ENCODE data around the gene UVSSA.

UVSSA gene

GRCh38 chr4:1346781-1347409 lies at the start of gene UVSSA:
Gene UVSSA (plus strand): TSS chr4:1347208. CDS start chr4:1348092, 884 bp downstream.
- DNase-seq, result peak; percentile 100

- DNase-seq, result no peak
Observed at GRCh38 chr4:1297456-1298325, 49.3 kb upstream of the UVSSA start.

GRCh38 chr4:1298461-1298860 lies 48.5 kb upstream of the UVSSA start:
- no peak for DNase-seq

- no peak for DNase-seq
Observed at GRCh38 chr4:1299301-1299860, 47.6 kb upstream of the UVSSA start.

- DNase-seq, result peak; percentile 83
Observed at GRCh38 chr4:1300466-1301455, 46.2 kb upstream of the UVSSA start.

- no peak for DNase-seq
Observed at GRCh38 chr4:1302159-1302558, 44.8 kb upstream of the UVSSA start.

- DNase-seq, result no peak
Observed at GRCh38 chr4:1305261-1305711, 41.7 kb upstream of the UVSSA start.

GRCh38 chr4:1305781-1306455 lies 41.1 kb upstream of the UVSSA start:
- DNase-seq, result no peak

GRCh38 chr4:1307951-1308735 lies 38.9 kb upstream of the UVSSA start:
- DNase-seq, result no peak

- peak; percentile 66 for DNase-seq
Observed at GRCh38 chr4:1309261-1310010, 37.6 kb upstream of the UVSSA start.

GRCh38 chr4:1310031-1310795 lies 36.8 kb upstream of the UVSSA start:
- DNase-seq, result no peak

- DNase-seq, result no peak
Observed at GRCh38 chr4:1310796-1311631, 36.0 kb upstream of the UVSSA start.

- no peak for DNase-seq
Observed at GRCh38 chr4:1312821-1313640, 34.0 kb upstream of the UVSSA start.

GRCh38 chr4:1315306-1315705 lies 31.7 kb upstream of the UVSSA start:
- DNase-seq, result no peak

GRCh38 chr4:1315836-1316536 lies 31.0 kb upstream of the UVSSA start:
- DNase-seq, result no peak

- no peak for DNase-seq
Observed at GRCh38 chr4:1316537-1317168, 30.4 kb upstream of the UVSSA start.
